Right lobe of liver (tissue), 6 donors: ENCODE measurements around the gene ULBP2. TPM values are rescaled to one million over a fixed set of nuclear protein-coding genes. Genes with fewer than 3 reads are reported as not detected.
"Not testable (repeated sequence)": the region's sequence is repeated elsewhere in the genome, so short reads cannot be mapped to it uniquely, and the experiment has no call there.

Experiments used
- ATAC-seq, 4 donors: fragments of 200-7000 bp; cut with Tn5 transposase; one replicate each; pipeline ENCODE4 v1.9.1; 2020; ENCODE audit warnings: mild to moderate bottlenecking in 4 of 4, moderate library complexity in 4 of 4
- DNase-seq, 3 donors: peaks; one replicate each; pipeline ENCODE4 v3.0.0-alpha.2; 2020
- H3K27ac ChIP-seq, 3 donors: fragments of 200-600 bp; one replicate each; pipeline ENCODE4 v1.8.0; 2022
- H3K27me3 ChIP-seq, 2 donors: fragments of 200-600 bp; one replicate each; pipeline ENCODE4 v1.8.0; 2022
- H3K36me3 ChIP-seq, 4 donors: fragments of 200-600 bp; sonication (generic) in 1 of 4; one replicate each; pipeline versions ENCODE4 v1.5.1 to v1.8.0; 2017 to 2022; ENCODE audit warnings: control low read depth in 1 of 4
- H3K4me1 ChIP-seq, 4 donors: fragments of 200-600 bp; sonication (generic) in 1 of 4; one replicate each; pipeline versions ENCODE4 v1.5.1 to v1.8.0; 2017 to 2022; ENCODE audit warnings: control low read depth in 1 of 4
- H3K4me3 ChIP-seq, 3 donors: fragments of 200-600 bp; one replicate each; pipeline ENCODE4 v1.8.0; 2022
- H3K9me3 ChIP-seq, 4 donors: fragments of 200-600 bp; sonication (generic) in 1 of 4; one replicate each; pipeline versions ENCODE4 v1.5.1 to v1.8.0; 2017 to 2022; ENCODE audit warnings: control low read depth in 1 of 4
- CTCF ChIP-seq, 4 donors: fragments of 200-600 bp in 3 of 4; fragments of 450-650 bp in 1 of 4; IDR thresholded peaks; one replicate each; pipeline versions ENCODE4 v1.5.1 to v1.8.0; 2016 to 2022; ENCODE audit warnings: antibody characterized with exemption in 4 of 4, mild to moderate bottlenecking in 2 of 4
- POLR2A ChIP-seq: fragments of 450-650 bp; IDR thresholded peaks from one replicate; pipeline ENCODE4 v1.6.1; 2017; ENCODE audit warnings: antibody characterized with exemption, mild to moderate bottlenecking
- WGBS: methylation state at CpG from one replicate; pipeline ENCODE4 v1.1.6; 2018; ENCODE audit warnings: low coverage, low lambda C conversion rate; ENCODE audit not compliant: insufficient coverage; ENCODE audit errors: missing lambda C conversion rate; 5-methylcytosine and 5-hydroxymethylcytosine counted together
- intact Hi-C, 2 donors: fragments of 100-400 bp; cut with DNase I; formaldehyde crosslinking; loops; one replicate each; pipeline versions ENCODE4 v1.11.2 to v1.14.1; 2022
- total RNA-seq, 6 experiments: library from RNA; depleted of rRNA in 2 of 6; stranded (reverse); fragments of >200 nt in 2 of 6; fragmentation: NEBNext Ultra II Directional in 3 of 6; extraction: Animal tissue kit (Norgen Biotek cat#: 25700) in 3 of 6; gene quantifications; one replicate each; pipeline versions ENCODE4 v1.1.0 to v1.2.4, GENCODE V29; 2016 to 2023
- donor health status: DM: no; HTN: yes; CAD: no.
- donor health status: DM: no; HTN: no; CAD: no.
- donor health status: DM: no; HTN: no; CAD: no.
- donor health status: DM: no; HTN: yes; CAD: no.
- donor health status: DM: no; HTN: yes; CAD: no.

ULBP2 gene
- total RNA-seq, 6 experiments from 2014 or later, result 0.20 to 1.1 (median 0.26) TPM

- ATAC-seq, result peak in 3 of 4 donors; percentile 35 to 51 (median 47)
- H3K4me1 ChIP-seq, H3K36me3 ChIP-seq, H3K4me3 ChIP-seq, intact Hi-C loops, H3K27ac ChIP-seq, H3K9me3 ChIP-seq, DNase-seq: not testable (repeated sequence)
- peaks cover 0 to 11% of the 10 kb centered on the region in 2 donors for H3K27me3 ChIP-seq
- 43% methylated on average over 3 of the region's 3 CpGs for WGBS
Observed at GRCh38 chr6:149958124-149958523, 16.3 kb downstream of the ULBP2 start.

GRCh38 chr6:149959806-149960205, 18.0 kb downstream of the ULBP2 start:
- H3K4me1 ChIP-seq, ATAC-seq, H3K4me3 ChIP-seq, H3K36me3 ChIP-seq, intact Hi-C loops, H3K9me3 ChIP-seq, H3K27ac ChIP-seq, DNase-seq: not testable (repeated sequence)
- H3K27me3 ChIP-seq, result peaks cover 0 to 10% of the 10 kb centered on the region in 2 donors
- WGBS, result 80% methylated on average over 4 of the region's 4 CpGs

GRCh38 chr6:149960488-149960887, 18.7 kb downstream of the ULBP2 start:
- DNase-seq, result no peak
- no peak overlapping the region for H3K27ac ChIP-seq
- ATAC-seq, result no peak
- WGBS, result 52% methylated on average over 5 of the region's 6 CpGs
- no peaks in the 10 kb centered on the region for H3K4me1 ChIP-seq
- H3K9me3 ChIP-seq, result no peaks in the 10 kb centered on the region
- no peaks in the 10 kb centered on the region for H3K36me3 ChIP-seq
- intact Hi-C loops, result no loop called here
- H3K27me3 ChIP-seq, result peaks cover 0 to 10% of the 10 kb centered on the region in 2 donors
- TF ChIP-seq POLR2A (no peak), CTCF (IDR thresholded peaks at IDR 0.05) (no peak)
- H3K4me3 ChIP-seq, result no peak overlapping the region

DNA sequence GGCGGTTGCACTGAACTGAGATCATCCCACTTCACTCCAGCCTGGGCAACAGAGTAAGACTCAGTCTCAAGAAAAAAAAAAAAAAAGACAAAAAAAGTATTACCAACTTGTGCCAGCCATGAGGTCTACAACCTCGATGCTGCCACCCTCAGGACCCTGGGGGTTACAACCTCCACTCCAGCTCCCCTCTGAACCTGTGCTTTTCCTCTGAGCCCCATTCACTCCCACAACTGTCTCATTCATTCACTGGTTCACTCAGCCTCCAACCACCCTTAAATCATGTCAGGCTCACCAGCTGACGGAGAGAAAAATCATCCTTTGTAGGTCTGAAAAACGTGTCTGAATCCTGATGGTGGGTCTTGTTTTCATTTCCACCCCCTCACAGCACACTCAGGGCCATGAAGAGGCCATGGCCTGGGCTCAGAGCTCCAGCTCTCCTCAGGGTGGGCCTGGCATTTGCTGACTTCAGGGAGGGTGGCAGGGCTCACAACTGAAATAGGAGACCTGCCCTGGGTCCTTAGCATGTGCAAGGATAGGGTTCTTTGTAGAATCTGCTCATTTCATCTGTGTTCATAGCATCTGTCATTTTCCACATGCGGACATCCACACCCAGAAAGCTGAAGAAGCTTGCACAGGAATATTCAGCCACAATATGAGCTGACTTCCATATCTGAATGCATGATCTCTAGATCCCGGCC, 20.1 kb downstream of the ULBP2 start:
- no peak for ATAC-seq
- intact Hi-C loops, result no loop called here

DNA sequence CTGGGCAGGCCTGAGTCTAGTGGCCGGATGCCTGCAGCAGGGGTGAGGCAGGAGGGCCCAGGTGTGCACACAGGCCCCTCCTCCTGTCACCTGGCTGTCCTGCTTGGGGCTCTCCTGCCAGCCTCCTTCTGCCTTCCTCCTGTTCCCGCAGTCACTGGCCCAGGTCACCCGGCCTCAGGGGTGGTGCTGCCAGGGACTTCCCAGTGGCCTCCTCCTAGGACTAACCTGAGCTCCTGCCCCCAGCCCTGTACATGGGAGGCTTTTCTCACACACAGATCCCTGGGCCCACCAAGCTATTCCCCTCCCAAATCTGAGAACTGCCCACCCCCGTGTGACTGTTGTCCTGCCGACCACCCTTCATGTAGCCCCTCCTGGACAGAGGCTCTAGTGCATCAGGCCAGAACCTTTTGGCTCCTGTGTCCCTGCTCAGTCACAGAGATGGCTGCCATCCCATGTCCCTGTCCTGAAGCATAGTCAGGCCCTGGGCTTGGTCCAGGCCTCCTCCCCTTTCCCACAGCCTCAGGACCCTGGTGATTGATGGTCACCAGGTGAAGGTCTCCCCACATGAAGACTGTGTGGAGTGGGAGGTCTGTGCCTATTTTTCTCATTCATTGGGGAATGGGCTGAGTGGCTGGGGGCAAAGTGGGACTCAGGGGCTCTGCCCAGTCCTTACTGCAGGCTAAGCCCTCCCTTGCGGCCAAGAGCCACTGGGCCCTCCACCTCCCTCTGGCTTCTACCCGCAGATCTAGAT, 20.8 kb downstream of the ULBP2 start:
- no peak for ATAC-seq
- H3K36me3 ChIP-seq, result no peaks in the 10 kb centered on the region
- peaks cover 0 to 10% of the 10 kb centered on the region in 2 donors for H3K27me3 ChIP-seq
- intact Hi-C loops, result no loop called here
- H3K27ac ChIP-seq, result no peak overlapping the region
- DNase-seq, result no peak
- 80% methylated on average over 1 of the region's 7 CpGs for WGBS
- no peak overlapping the region for H3K4me3 ChIP-seq
- H3K4me1 ChIP-seq, result no peaks in the 10 kb centered on the region
- TF ChIP-seq CTCF (IDR thresholded peaks at IDR 0.05) (no peak), POLR2A (no peak)
- no peaks in the 10 kb centered on the region for H3K9me3 ChIP-seq

More for the DNA sequence above, 20.1 kb downstream of the ULBP2 start:
- WGBS, result 54% methylated on average over 5 of the region's 6 CpGs
- Histone ChIP-seq H3K27ac (no peak overlapping the region), H3K27me3 (peaks cover 0 to 10% of the 10 kb centered on the region in 2 donors), H3K36me3 (no peaks in the 10 kb centered on the region), H3K4me3 (no peak overlapping the region), H3K9me3 (no peaks in the 10 kb centered on the region), H3K4me1 (no peaks in the 10 kb centered on the region)
- TF ChIP-seq POLR2A, result no peak
- peak in 1 of 4 donors; percentile 13 for TF ChIP-seq CTCF (IDR thresholded peaks at IDR 0.05)
- DNase-seq, result no peak
